Endometrial microvascular endothelial cells (primary cell): ENCODE measurements around the gene KCNQ1. TPM values are rescaled to one million over a fixed set of nuclear protein-coding genes. Genes with fewer than 3 reads are reported as not detected.
"Not testable (repeated sequence)": the region's sequence is repeated elsewhere in the genome, so short reads cannot be mapped to it uniquely, and the experiment has no call there.

ENCODE experiments used
- in situ Hi-C: cut with HindIII; loops from 2 replicates; pipeline ENCODE4 v1.10.0; 2017; ENCODE audit warnings: low sequenced_read_pairs, low pct_unique_long_range_greater_than_20kb; ENCODE audit errors: inconsistent ontology term
- total RNA-seq: library from RNA; depleted of rRNA; stranded (reverse); fragments of >200 nt; gene quantifications from one replicate; pipeline ENCODE4 v1.2.3, GENCODE V29; 2015; ENCODE audit errors: inconsistent ontology term

KCNQ1 gene
- total RNA-seq, 1 donor from 2014 or later, result not detected

GRCh38 chr11:2482204-2482603 is 37.4 kb downstream of the KCNQ1 start:
- in situ Hi-C loops, result no loop called here

- in situ Hi-C loops, result no loop called here
These were observed 37.9 kb downstream of the KCNQ1 start for GRCh38 chr11:2482745-2483144.

GRCh38 chr11:2483426-2483825 is 38.6 kb downstream of the KCNQ1 start:
- in situ Hi-C loops, result no loop called here

GRCh38 chr11:2484576-2485125 is 39.8 kb downstream of the KCNQ1 start:
- in situ Hi-C loops, result no loop called here

GRCh38 chr11:2488004-2488403 is 43.2 kb downstream of the KCNQ1 start:
- in situ Hi-C loops, result no loop called here

- in situ Hi-C loops, result no loop called here
These were observed 44.3 kb downstream of the KCNQ1 start for GRCh38 chr11:2489083-2489482.

- in situ Hi-C loops, result not testable (repeated sequence)
These were observed 53.1 kb downstream of the KCNQ1 start for GRCh38 chr11:2497951-2498350.

GRCh38 chr11:2498750-2499149 is 53.9 kb downstream of the KCNQ1 start:
- in situ Hi-C loops, result no loop called here

- in situ Hi-C loops, result no loop called here
These were observed 62.5 kb downstream of the KCNQ1 start for GRCh38 chr11:2507212-2507901.

GRCh38 chr11:2507945-2508749 is 63.3 kb downstream of the KCNQ1 start:
- in situ Hi-C loops, result no loop called here

GRCh38 chr11:2508793-2509192 is 64.0 kb downstream of the KCNQ1 start:
- in situ Hi-C loops, result no loop called here

- in situ Hi-C loops, result no loop called here
These were observed 64.7 kb downstream of the KCNQ1 start for GRCh38 chr11:2509481-2510001.

GRCh38 chr11:2510626-2511402 is 66.0 kb downstream of the KCNQ1 start:
- in situ Hi-C loops, result no loop called here

- in situ Hi-C loops, result no loop called here
These were observed 66.9 kb downstream of the KCNQ1 start for GRCh38 chr11:2511421-2512369.

- in situ Hi-C loops, result no loop called here
These were observed 67.9 kb downstream of the KCNQ1 start for GRCh38 chr11:2512431-2513407.

- in situ Hi-C loops, result no loop called here
These were observed 68.6 kb downstream of the KCNQ1 start for GRCh38 chr11:2513441-2513840.
